Lower leg skin (tissue), 3 donors: Measurements from ENCODE around the gene PLCG2.

ENCODE experiments used
- POLR2A ChIP-seq, 2 donors: fragments of 450-650 bp; IDR thresholded peaks; one replicate each; pipeline ENCODE4 v1.6.1; 2016 to 2017; ENCODE audit warnings: antibody characterized with exemption in 2 of 2, mild to moderate bottlenecking in 1 of 2, moderate library complexity in 1 of 2
- TF ChIP-seq, protein P1 (sequence below), 3 donors: fragments of 450-650 bp; IDR thresholded peaks; one replicate each; pipeline ENCODE4 v1.5.1; 2016; ENCODE audit warnings: antibody characterized with exemption in 3 of 3, mild to moderate bottlenecking in 3 of 3, moderate library complexity in 2 of 3

DNA sequence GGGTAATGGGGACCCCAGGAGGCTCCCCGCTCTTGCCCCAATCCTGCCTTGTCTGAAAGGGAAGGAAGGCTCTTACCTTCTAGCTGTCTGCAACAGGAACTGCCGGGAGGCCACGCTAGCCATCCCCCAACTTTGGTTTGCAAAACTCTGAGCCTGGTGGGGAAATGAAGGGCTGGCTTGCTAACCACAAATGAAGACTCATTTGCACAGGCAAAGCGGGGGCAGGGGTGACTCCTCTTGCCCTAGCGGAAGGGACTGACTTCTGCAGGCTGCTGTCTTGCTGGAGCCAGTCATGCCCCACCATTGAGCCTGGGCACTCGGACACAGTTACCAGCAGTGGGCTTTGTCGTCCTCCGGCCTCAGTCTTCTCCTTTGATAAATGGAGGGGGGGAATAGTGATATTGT lies 52.6 kb downstream of the PLCG2 start:
- TF ChIP-seq, protein P1, sequence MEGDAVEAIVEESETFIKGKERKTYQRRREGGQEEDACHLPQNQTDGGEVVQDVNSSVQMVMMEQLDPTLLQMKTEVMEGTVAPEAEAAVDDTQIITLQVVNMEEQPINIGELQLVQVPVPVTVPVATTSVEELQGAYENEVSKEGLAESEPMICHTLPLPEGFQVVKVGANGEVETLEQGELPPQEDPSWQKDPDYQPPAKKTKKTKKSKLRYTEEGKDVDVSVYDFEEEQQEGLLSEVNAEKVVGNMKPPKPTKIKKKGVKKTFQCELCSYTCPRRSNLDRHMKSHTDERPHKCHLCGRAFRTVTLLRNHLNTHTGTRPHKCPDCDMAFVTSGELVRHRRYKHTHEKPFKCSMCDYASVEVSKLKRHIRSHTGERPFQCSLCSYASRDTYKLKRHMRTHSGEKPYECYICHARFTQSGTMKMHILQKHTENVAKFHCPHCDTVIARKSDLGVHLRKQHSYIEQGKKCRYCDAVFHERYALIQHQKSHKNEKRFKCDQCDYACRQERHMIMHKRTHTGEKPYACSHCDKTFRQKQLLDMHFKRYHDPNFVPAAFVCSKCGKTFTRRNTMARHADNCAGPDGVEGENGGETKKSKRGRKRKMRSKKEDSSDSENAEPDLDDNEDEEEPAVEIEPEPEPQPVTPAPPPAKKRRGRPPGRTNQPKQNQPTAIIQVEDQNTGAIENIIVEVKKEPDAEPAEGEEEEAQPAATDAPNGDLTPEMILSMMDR (IDR thresholded peaks at IDR 0.05): no peak
- TF ChIP-seq POLR2A (IDR thresholded peaks at IDR 0.05): no peak
